Measurements from ENCODE around the gene FBXL14. TPM values are rescaled to one million over a fixed set of nuclear protein-coding genes. Genes with fewer than 3 reads are reported as not detected.

FBXL14 gene
- polyA plus RNA-seq, 1 experiment, result 3.2 TPM

- ChIA-PET POLR2A (interaction anchor here (0.5 kb wide), 1 partner anchor 378 kb away, joined by 3 read pairs; no protein-coding TSS in a partner anchor), CTCF (interaction anchor here (2.2 kb wide), 1 partner anchor 423 kb away, joined by 11 read pairs; no protein-coding TSS in a partner anchor)
- TF ChIP-seq, protein P1, sequence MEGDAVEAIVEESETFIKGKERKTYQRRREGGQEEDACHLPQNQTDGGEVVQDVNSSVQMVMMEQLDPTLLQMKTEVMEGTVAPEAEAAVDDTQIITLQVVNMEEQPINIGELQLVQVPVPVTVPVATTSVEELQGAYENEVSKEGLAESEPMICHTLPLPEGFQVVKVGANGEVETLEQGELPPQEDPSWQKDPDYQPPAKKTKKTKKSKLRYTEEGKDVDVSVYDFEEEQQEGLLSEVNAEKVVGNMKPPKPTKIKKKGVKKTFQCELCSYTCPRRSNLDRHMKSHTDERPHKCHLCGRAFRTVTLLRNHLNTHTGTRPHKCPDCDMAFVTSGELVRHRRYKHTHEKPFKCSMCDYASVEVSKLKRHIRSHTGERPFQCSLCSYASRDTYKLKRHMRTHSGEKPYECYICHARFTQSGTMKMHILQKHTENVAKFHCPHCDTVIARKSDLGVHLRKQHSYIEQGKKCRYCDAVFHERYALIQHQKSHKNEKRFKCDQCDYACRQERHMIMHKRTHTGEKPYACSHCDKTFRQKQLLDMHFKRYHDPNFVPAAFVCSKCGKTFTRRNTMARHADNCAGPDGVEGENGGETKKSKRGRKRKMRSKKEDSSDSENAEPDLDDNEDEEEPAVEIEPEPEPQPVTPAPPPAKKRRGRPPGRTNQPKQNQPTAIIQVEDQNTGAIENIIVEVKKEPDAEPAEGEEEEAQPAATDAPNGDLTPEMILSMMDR (IDR thresholded peaks at IDR 0.05; ENCODE audit: low read depth, low read length), result no peak
Observed at GRCh38 chr12:1540690-1541089, 53.7 kb downstream of the FBXL14 start.

DNA sequence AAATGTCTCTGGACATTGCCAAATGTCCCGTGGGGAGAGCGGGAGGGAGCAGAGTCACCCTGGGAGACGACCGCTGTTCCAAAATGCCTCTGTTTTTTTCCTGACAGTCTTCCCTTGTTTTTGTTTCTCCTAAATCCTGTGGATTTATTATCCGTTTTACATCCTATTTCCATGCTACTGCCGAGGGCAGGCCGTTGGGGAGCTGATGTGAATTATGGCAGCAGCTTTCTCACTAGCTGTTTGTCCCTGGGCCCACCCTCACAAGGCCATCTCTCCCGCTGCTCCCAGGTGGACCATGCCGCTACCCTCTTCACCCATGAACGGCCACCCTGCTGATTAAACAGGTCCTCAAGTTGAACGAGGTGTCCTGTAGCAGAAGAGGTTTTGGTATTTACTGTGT, 55.2 kb downstream of the FBXL14 start:
- no peaks in the 10 kb centered on the region for H3K9me3 ChIP-seq (ENCODE audit: control insufficient read depth, insufficient read depth, low read length)
- no peaks in the 10 kb centered on the region for H3K27me3 ChIP-seq (ENCODE audit: control insufficient read depth, insufficient read depth, low read length)
- H3K4me3 ChIP-seq (ENCODE audit: low read depth, low read length), result no peak overlapping the region
- TF ChIP-seq, protein P1 (IDR thresholded peaks at IDR 0.05; ENCODE audit: low read depth, low read length), result no peak
- no peak for DNase-seq (ENCODE audit: low read depth, low spot score)
- ChIA-PET POLR2A (no interaction called here), CTCF (no interaction called here)
- H3K27ac ChIP-seq (ENCODE audit: low read depth, low read length), result no peak overlapping the region

More at GRCh38 chr12:1540690-1541089, 53.7 kb downstream of the FBXL14 start:
- H3K9me3 ChIP-seq (ENCODE audit: control insufficient read depth, insufficient read depth, low read length), result no peaks in the 10 kb centered on the region
- no peak for DNase-seq (ENCODE audit: low read depth, low spot score)
- H3K27me3 ChIP-seq (ENCODE audit: control insufficient read depth, insufficient read depth, low read length), result no peaks in the 10 kb centered on the region
- no peak overlapping the region for H3K27ac ChIP-seq (ENCODE audit: low read depth, low read length)
- no peak overlapping the region for H3K4me3 ChIP-seq (ENCODE audit: low read depth, low read length)

GRCh38 chr12:1536817-1537216, 57.6 kb downstream of the FBXL14 start:
- no peaks in the 10 kb centered on the region for H3K9me3 ChIP-seq (ENCODE audit: control insufficient read depth, insufficient read depth, low read length)
- DNase-seq (ENCODE audit: low read depth, low spot score), result no peak
- no peak overlapping the region for H3K4me3 ChIP-seq (ENCODE audit: low read depth, low read length)
- ChIA-PET POLR2A (interaction anchor here (0.5 kb wide), 1 partner anchor 43 kb away, joined by 3 read pairs; no protein-coding TSS in a partner anchor), CTCF (no interaction called here)
- no peak overlapping the region for H3K27ac ChIP-seq (ENCODE audit: low read depth, low read length)
- TF ChIP-seq, protein P1 (IDR thresholded peaks at IDR 0.05; ENCODE audit: low read depth, low read length), result no peak
- no peaks in the 10 kb centered on the region for H3K27me3 ChIP-seq (ENCODE audit: control insufficient read depth, insufficient read depth, low read length)

- TF ChIP-seq, protein P1 (IDR thresholded peaks at IDR 0.05; ENCODE audit: low read depth, low read length), result no peak
- Histone ChIP-seq H3K27me3 (ENCODE audit: control insufficient read depth, insufficient read depth, low read length) (no peaks in the 10 kb centered on the region), H3K4me3 (ENCODE audit: low read depth, low read length) (no peak overlapping the region), H3K9me3 (ENCODE audit: control insufficient read depth, insufficient read depth, low read length) (no peaks in the 10 kb centered on the region), H3K27ac (ENCODE audit: low read depth, low read length) (no peak overlapping the region)
- ChIA-PET CTCF (interaction anchor here (2.5 kb wide), 1 partner anchor 417 kb away, joined by 8 read pairs; no protein-coding TSS in a partner anchor), POLR2A (interaction anchor here (0.5 to 2.0 kb wide), 2 partner anchors 47 to 61 kb away, joined by 3 to 5 read pairs; no protein-coding TSS in a partner anchor)
- DNase-seq (ENCODE audit: low read depth, low spot score), result no peak
Observed at GRCh38 chr12:1534748-1535147, 59.6 kb downstream of the FBXL14 start.

- Histone ChIP-seq H3K27ac (ENCODE audit: low read depth, low read length) (no peak overlapping the region), H3K4me3 (ENCODE audit: low read depth, low read length) (peak overlapping the region; percentile 27; the same call in 1 of the 2 replicates), H3K9me3 (ENCODE audit: control insufficient read depth, insufficient read depth, low read length) (no peaks in the 10 kb centered on the region), H3K27me3 (ENCODE audit: control insufficient read depth, insufficient read depth, low read length) (no peaks in the 10 kb centered on the region)
- POLR2A ChIA-PET, result interaction anchor here (0.5 to 0.6 kb wide), 2 partner anchors 46 to 584 kb away, joined by 3 read pairs; partner anchors contain the start of gene RAD52
- CTCF ChIA-PET, result interaction anchor here (2.5 kb wide), 1 partner anchor 416 kb away, joined by 8 read pairs; no protein-coding TSS in a partner anchor
- TF ChIP-seq, protein P1 (IDR thresholded peaks at IDR 0.05; ENCODE audit: low read depth, low read length), result no peak
- DNase-seq (ENCODE audit: low read depth, low spot score), result no peak
Observed at GRCh38 chr12:1533602-1534304, 60.6 kb downstream of the FBXL14 start.

All from AG04450 (cell line).